ENCODE results near the gene SNAPC2.

DNA sequence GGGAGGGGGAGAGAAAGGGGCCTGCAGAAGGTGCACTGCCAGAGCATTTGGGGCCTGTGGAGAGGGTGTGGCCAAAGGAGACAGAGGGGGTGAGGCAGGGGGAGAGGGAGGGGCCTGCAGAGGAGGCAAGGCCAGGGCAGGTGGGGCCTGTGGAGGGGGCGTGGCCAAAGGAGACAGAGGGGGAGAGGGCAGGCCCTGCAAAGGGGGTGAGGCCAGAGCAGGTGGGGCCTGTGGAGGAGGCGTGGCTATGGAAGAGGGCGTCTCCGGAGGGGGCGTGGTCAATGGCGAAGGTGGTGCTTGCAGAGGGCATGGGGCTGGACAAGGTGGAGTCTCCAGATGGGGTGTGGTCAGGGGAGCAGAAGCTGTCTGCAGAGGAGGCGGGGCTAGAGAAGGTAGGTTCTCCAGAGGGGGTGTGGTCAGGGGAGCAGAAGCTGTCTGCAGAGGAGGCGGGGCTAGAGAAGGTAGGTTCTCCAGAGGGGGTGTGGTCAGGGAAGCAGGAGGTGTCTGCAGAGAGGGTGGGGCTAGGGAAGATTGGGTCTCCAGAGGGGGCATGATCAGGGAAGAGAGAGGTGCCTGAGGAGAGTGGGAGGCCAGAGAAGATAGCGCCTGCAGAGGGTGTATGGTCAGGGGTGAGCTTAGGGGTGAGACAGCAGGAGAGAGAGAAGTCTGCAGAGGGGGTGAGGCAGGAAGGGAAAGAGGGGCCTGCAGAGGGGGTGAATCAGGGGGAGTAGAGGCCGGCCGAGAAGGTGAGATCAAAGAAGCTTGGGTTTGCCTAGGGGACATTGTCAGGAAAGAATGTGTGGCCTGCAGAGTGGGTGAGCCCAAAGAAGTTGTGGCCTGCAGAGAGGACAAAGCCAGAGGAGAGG is 49.3 kb upstream of the SNAPC2 start:
- TF ChIP-seq, protein P1, sequence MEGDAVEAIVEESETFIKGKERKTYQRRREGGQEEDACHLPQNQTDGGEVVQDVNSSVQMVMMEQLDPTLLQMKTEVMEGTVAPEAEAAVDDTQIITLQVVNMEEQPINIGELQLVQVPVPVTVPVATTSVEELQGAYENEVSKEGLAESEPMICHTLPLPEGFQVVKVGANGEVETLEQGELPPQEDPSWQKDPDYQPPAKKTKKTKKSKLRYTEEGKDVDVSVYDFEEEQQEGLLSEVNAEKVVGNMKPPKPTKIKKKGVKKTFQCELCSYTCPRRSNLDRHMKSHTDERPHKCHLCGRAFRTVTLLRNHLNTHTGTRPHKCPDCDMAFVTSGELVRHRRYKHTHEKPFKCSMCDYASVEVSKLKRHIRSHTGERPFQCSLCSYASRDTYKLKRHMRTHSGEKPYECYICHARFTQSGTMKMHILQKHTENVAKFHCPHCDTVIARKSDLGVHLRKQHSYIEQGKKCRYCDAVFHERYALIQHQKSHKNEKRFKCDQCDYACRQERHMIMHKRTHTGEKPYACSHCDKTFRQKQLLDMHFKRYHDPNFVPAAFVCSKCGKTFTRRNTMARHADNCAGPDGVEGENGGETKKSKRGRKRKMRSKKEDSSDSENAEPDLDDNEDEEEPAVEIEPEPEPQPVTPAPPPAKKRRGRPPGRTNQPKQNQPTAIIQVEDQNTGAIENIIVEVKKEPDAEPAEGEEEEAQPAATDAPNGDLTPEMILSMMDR (IDR thresholded peaks at IDR 0.05) = no peak
- TF ChIP-seq POLR2AphosphoS5 (IDR thresholded peaks at IDR 0.05) (no peak), EP300 (IDR thresholded peaks at IDR 0.05) (no peak)
